ENCODE results near the gene MYO1E.

- no peak for TF ChIP-seq YY1 (IDR thresholded peaks at IDR 0.05)
- no peak for TF ChIP-seq CTCF (IDR thresholded peaks at IDR 0.05; ENCODE audit: low read depth, low read length, missing input control)
- TF ChIP-seq ZBTB33 (IDR thresholded peaks at IDR 0.05) = no peak
- no peak for TF ChIP-seq RAD21 (IDR thresholded peaks at IDR 0.05)
- no peak for TF ChIP-seq ATF3 (IDR thresholded peaks at IDR 0.05)
- TF ChIP-seq REST (IDR thresholded peaks at IDR 0.05) = no peak
- TF ChIP-seq TAF1 (conservative IDR thresholded peaks at IDR 0.05) = no peak
- no peak for TF ChIP-seq JUND (IDR thresholded peaks at IDR 0.05)
- TF ChIP-seq MAX (IDR thresholded peaks at IDR 0.05) = no peak
Observed at GRCh38 chr15:59332009-59332408, 40.7 kb downstream of the MYO1E start.

Measured in liver (tissue), 3 donors.